Neutrophil (primary cell): ENCODE measurements around the gene ETHE1.

Experiments
- H3K27ac ChIP-seq: fragments of 200-600 bp; sonication (generic); 2 replicates; pipeline ENCODE4 v1.5.1; 2016; ENCODE audit warnings: mild to moderate bottlenecking, moderate library complexity
- H3K27me3 ChIP-seq: fragments of 200-600 bp; sonication (generic); 2 replicates; pipeline ENCODE4 v1.6.0; 2016; ENCODE audit warnings: mild to moderate bottlenecking
- H3K36me3 ChIP-seq: fragments of 200-600 bp; sonication (generic); 2 replicates; pipeline ENCODE4 v1.5.1; 2017
- H3K4me1 ChIP-seq, 2 experiments: fragments of 200-600 bp in 1 of 2; sonication (generic) in 1 of 2; 1 replicate in 1 of 2; 2 replicates in 1 of 2; pipeline versions ENCODE4 v1.5.1 to v1.6.1; 2013 to 2016; ENCODE audit warnings: low read depth in 1 of 2, low read length in 1 of 2, mild to moderate bottlenecking in 1 of 2, moderate library complexity in 1 of 2; ENCODE audit not compliant: control insufficient read depth in 1 of 2, insufficient read depth in 1 of 2
- H3K4me3 ChIP-seq, 2 experiments: fragments of 200-600 bp in 1 of 2; sonication (generic) in 1 of 2; 1 replicate in 1 of 2; 2 replicates in 1 of 2; pipeline ENCODE4 v1.5.1; 2013 to 2016; ENCODE audit warnings: low read depth in 1 of 2, low read length in 1 of 2, mild to moderate bottlenecking in 1 of 2, moderate library complexity in 1 of 2
- H3K9me3 ChIP-seq: fragments of 200-600 bp; sonication (generic); 2 replicates; pipeline ENCODE4 v1.5.1; 2016
- TF ChIP-seq, protein P1 (sequence below): fragments of 200-600 bp; sonication (generic); IDR thresholded peaks from 2 replicates; pipeline ENCODE4 v1.5.1; 2016; ENCODE audit warnings: antibody characterized with exemption

Gene ETHE1

DNA sequence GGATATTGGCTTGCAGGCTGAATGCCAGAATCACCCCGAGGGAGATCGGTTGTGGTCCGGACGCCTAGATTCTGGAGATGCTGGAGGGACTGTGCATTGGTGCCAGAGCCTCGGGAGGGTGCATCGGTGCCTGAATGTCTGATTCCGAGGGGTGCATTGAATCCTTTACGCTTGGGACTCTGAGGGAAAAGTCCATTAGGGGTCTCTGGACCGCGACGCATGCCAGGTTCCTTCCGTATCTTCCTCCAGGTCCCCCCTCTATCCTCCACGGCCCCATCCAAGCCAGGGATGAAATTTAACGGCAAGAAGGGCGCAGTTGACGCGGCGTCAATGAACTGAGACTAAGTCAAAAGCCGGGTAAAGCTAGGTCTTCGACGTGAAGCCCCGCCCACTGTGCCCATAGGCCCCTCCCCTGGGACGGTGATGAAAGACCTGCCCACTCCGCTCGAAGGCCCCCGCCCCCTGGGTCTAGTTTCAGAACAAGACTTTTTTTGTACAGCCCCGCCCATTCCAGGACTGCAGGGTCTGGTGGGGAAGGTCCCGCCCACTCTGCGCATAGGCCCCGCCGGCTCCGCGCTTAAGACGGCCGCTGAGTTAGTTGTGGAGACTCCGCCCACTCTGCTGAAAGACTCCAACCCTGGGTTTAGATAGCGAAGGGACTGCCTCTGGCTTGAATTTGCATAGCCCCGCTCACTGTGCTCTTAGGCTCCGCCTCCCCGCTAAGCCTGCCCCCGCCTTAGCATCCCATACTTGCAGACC lies 6.7 kb upstream of the ETHE1 start:
- peak overlapping the region; percentile 77 for H3K27ac ChIP-seq
- H3K4me3 ChIP-seq, result peak overlapping the region; percentile 82 to 83
- H3K4me1 ChIP-seq, result peaks cover 18 to 21% of the 10 kb centered on the region in 2 experiments
- H3K36me3 ChIP-seq, result peaks cover 16% of the 10 kb centered on the region
- no peaks in the 10 kb centered on the region for H3K27me3 ChIP-seq
- TF ChIP-seq, protein P1, sequence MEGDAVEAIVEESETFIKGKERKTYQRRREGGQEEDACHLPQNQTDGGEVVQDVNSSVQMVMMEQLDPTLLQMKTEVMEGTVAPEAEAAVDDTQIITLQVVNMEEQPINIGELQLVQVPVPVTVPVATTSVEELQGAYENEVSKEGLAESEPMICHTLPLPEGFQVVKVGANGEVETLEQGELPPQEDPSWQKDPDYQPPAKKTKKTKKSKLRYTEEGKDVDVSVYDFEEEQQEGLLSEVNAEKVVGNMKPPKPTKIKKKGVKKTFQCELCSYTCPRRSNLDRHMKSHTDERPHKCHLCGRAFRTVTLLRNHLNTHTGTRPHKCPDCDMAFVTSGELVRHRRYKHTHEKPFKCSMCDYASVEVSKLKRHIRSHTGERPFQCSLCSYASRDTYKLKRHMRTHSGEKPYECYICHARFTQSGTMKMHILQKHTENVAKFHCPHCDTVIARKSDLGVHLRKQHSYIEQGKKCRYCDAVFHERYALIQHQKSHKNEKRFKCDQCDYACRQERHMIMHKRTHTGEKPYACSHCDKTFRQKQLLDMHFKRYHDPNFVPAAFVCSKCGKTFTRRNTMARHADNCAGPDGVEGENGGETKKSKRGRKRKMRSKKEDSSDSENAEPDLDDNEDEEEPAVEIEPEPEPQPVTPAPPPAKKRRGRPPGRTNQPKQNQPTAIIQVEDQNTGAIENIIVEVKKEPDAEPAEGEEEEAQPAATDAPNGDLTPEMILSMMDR, result no peak
- H3K9me3 ChIP-seq, result no peaks in the 10 kb centered on the region

DNA sequence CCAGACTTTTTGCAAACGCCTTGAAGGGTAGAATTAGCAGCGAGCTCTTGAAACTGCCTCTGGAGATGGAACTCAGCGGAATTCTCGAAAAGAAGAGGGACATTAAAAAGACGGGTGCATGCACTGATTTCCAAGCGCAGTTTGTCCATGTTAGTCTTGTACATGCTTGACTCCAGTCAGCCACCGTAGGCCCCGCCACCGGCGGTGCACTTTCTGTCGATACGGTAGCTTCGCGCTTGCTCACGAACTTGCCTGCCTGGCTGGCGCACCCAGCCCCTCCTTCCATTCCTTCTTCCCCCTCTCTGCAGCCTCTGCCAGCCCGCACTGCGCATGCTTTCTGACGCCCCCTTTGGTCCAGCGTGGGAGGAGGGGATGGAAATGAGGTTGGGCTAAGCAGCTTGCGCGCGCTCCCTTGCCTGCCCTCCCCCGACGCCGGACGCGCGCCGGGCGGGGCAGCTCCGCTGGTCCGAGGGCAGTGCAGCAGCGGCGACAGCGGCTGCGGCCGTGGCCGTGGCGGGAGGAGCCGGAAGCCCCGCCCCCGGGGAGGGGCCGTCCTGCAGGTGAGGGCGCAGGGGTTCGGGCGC lies 6.1 kb upstream of the ETHE1 start, which contains the start of gene ZNF575:
Gene ZNF575, plus strand, starts transcription at position 227 of the 584 bp plus-strand sequence. CDS start 1,235 bp downstream, outside the sequence.
- Histone ChIP-seq H3K4me3 (peak within 1 kb of the TSS; percentile 82 to 83), H3K27ac (peak within 1 kb of the TSS; percentile 77), H3K27me3 (no peaks in the 10 kb centered on the region), H3K36me3 (peaks cover 9% of the 10 kb centered on the region), H3K9me3 (no peaks in the 10 kb centered on the region), H3K4me1 (peaks cover 18 to 21% of the 10 kb centered on the region in 2 experiments)
- TF ChIP-seq, protein P1, result peak; percentile 25

DNA sequence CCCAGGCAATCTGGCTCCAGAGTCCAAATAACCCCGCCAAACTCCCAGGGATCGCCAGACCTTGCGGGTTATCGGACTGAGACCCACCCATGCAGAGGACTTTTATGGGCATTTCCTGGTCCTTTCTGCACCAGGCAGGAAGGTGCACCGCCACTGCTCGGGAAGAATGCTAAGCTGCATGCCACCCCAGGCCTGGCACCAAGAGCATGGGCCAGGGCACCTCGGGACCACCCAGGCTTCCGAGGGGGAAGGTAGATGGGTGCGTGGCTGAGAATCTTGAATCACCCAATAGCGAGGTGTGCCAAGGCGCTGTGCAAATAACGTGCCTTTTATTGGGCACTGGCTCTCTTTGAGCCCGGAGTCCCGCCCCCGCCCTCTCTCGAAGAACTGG lies 5.6 kb upstream of the ETHE1 start:
- Histone ChIP-seq H3K36me3 (peaks cover 5% of the 10 kb centered on the region), H3K27ac (peak overlapping the region; percentile 77), H3K9me3 (no peaks in the 10 kb centered on the region), H3K4me3 (peak overlapping the region; percentile 82 to 83), H3K27me3 (no peaks in the 10 kb centered on the region), H3K4me1 (peaks cover 18 to 21% of the 10 kb centered on the region in 2 experiments)
- TF ChIP-seq, protein P1, result no peak

DNA sequence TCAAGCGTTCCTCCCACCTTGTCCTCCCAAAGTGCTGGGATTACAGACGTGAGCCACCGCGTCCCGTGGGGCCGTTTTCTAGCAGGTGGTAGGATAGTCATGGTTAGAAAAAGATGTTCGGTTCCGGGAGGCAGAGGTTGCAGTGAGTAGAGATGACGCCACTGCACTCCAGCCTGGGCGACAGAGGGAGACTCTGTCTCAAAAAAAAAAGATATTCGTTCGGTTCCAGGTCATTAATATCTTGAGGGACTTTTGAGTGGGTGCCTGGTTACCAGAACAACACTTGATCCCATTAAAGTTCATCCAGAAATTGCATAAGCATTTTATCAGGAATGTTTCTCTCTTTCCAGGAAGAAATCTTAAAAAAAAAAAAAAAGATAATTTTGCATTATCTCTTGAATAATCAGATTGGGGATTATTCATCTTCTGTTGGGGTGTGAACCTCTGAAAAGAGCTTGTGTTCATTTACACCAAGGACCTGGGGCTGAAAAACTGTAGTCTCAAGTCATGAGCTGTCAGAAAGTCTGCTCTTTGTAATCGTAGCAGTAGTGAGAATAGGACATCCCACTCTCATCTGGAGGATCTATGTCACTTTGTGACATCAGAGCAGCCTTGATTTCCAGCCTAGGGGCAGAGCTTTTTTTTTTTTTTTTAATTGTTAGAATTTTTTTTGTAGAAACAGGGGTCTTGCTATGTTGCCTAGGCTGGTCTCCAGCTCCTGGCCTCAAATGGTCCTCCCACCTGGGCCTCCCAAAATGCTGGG lies 1.0 kb upstream of the ETHE1 start:
- Histone ChIP-seq H3K4me1 (peaks cover 39 to 41% of the 10 kb centered on the region in 2 experiments), H3K36me3 (no peaks in the 10 kb centered on the region), H3K4me3 (no peak overlapping the region), H3K27ac (no peak overlapping the region), H3K9me3 (no peaks in the 10 kb centered on the region), H3K27me3 (no peaks in the 10 kb centered on the region)
- TF ChIP-seq, protein P1, result no peak

DNA sequence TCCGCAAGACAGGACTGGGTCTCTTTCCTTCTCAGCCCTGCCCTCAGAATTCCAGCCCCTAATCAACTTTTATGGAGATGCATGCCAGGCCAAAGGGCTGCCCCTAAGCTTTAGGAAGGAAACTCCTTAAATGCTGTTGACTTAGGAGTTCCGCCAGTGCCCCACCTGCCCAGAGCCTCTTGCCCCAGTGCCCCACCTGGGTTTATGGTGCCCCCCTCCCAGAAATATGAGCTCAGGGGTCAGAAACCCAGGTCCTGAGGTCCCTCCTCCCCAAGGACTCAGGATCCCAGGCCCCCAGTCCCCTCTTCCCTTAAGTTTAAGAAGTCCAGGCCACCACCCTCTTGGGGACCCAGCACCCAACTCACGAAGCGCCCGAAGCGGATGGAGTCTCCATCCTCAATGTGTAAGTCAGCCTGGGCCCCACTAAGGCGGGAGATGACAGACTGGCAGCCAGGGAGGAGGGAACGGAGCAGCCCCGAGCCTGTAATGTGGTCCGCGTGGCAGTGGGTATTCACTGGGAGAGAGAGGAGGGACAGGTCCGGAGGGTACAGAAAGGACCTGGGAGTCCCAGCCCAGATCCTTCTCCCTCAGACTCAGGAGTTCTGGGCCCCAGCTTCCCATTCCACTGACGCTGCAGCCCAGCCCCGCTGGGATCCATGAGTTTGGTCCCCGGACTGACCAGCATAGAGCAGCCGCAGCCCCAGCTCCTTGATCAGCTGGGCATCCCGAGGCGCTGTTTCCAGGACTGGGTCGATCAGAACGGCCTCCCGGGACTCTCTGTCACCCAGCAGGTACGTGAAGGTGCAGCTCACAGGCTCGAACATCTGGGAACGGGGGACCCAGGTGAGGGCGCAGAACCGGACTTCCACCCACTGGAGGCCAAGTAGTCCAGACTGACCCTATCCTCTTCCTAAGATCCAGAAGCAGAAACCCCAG lies 897 bp downstream of the ETHE1 start:
- Histone ChIP-seq H3K27ac (peak overlapping the region; percentile 65), H3K4me1 (peaks cover 29 to 34% of the 10 kb centered on the region in 2 experiments), H3K4me3 (peak overlapping the region; percentile 76 to 86), H3K9me3 (no peaks in the 10 kb centered on the region), H3K27me3 (no peaks in the 10 kb centered on the region), H3K36me3 (no peaks in the 10 kb centered on the region)
- TF ChIP-seq, protein P1, result no peak
